GM23338 (cell line): ENCODE measurements around the gene HTRA2. TPM values are rescaled to one million over a fixed set of nuclear protein-coding genes. Genes with fewer than 3 reads are reported as not detected.

Experiments used
- ATAC-seq: fragments of 200-7000 bp; cut with Tn5 transposase; 3 replicates; pipeline ENCODE4 v1.9.1; 2020
- DNase-seq: peaks from one replicate; pipeline ENCODE4 v3.0.0-alpha.2; 2015; ENCODE audit warnings: low spot score
- H2AFZ ChIP-seq: fragments of 200-600 bp; sonication (generic); 2 replicates; pipeline ENCODE4 v1.8.0; 2016; ENCODE audit warnings: antibody characterized with exemption, mild to moderate bottlenecking, moderate library complexity
- H3F3A ChIP-seq: fragments of 200-600 bp; sonication (generic); replicated peaks from 2 replicates; pipeline ENCODE4 v1.8.0; 2017; ENCODE audit warnings: antibody characterized with exemption, mixed run types, low read depth
- H3K27ac ChIP-seq: fragments of 200-600 bp; sonication (generic); 2 replicates; pipeline ENCODE4 v1.6.1; 2016; ENCODE audit warnings: low read depth
- H3K27me3 ChIP-seq: fragments of 200-600 bp; sonication (generic); 2 replicates; pipeline ENCODE4 v1.8.0; 2016; ENCODE audit warnings: mild to moderate bottlenecking, mixed run types, moderate library complexity; ENCODE audit not compliant: insufficient read depth
- H3K36me3 ChIP-seq: fragments of 200-600 bp; sonication (generic); 2 replicates; pipeline ENCODE4 v1.8.0; 2016; ENCODE audit warnings: mild to moderate bottlenecking; ENCODE audit not compliant: insufficient read depth
- H3K4me1 ChIP-seq: fragments of 200-600 bp; sonication (generic); 2 replicates; pipeline ENCODE4 v1.8.0; 2016; ENCODE audit warnings: mild to moderate bottlenecking, moderate library complexity; ENCODE audit not compliant: insufficient read depth
- H3K4me2 ChIP-seq: fragments of 200-600 bp; sonication (generic); 2 replicates; pipeline ENCODE4 v1.7.1; 2017; ENCODE audit warnings: mixed run types
- H3K4me3 ChIP-seq: fragments of 200-600 bp; sonication (generic); 2 replicates; pipeline ENCODE4 v1.6.1; 2016; ENCODE audit warnings: mixed run types
- H3K79me2 ChIP-seq: fragments of 200-600 bp; sonication (generic); replicated peaks from 2 replicates; pipeline ENCODE4 v1.8.0; 2017; ENCODE audit warnings: mild to moderate bottlenecking; ENCODE audit not compliant: insufficient read depth
- H3K9me2 ChIP-seq: fragments of 200-600 bp; sonication (generic); 2 replicates; pipeline ENCODE4 v1.8.0; 2017; ENCODE audit not compliant: insufficient read depth
- H4K20me1 ChIP-seq: fragments of 200-600 bp; sonication (generic); replicated peaks from 2 replicates; pipeline ENCODE4 v1.8.0; 2017; ENCODE audit warnings: mild to moderate bottlenecking; ENCODE audit not compliant: insufficient read depth
- H3K27ac Mint-ChIP-seq: 2 replicates; pipeline ENCODE4 v1.8.0; 2020; ENCODE audit warnings: inconsistent platforms, mild to moderate bottlenecking, moderate library complexity, mixed read lengths
- H3K27me3 Mint-ChIP-seq: 3 replicates; pipeline ENCODE4 v1.8.0; 2022; ENCODE audit warnings: low read depth, mild to moderate bottlenecking, moderate library complexity, mixed read lengths, inconsistent platforms; ENCODE audit not compliant: insufficient read depth, poor library complexity
- H3K36me3 Mint-ChIP-seq: 3 replicates; pipeline ENCODE4 v1.8.0; 2021; ENCODE audit warnings: low read depth, mild to moderate bottlenecking, inconsistent platforms, moderate library complexity, mixed read lengths
- H3K4me1 Mint-ChIP-seq: 3 replicates; pipeline ENCODE4 v1.8.0; 2020; ENCODE audit warnings: mild to moderate bottlenecking, inconsistent platforms, mixed read lengths
- H3K4me3 Mint-ChIP-seq: 3 replicates; pipeline ENCODE4 v1.8.0; 2021; ENCODE audit warnings: moderate library complexity, mild to moderate bottlenecking, inconsistent platforms, mixed read lengths
- H3K9me3 Mint-ChIP-seq: 3 replicates; pipeline ENCODE4 v1.8.0; 2020; ENCODE audit warnings: moderate library complexity, mild to moderate bottlenecking, inconsistent platforms, mixed read lengths
- EZH2 ChIP-seq: fragments of 200-600 bp; sonication (generic); IDR thresholded peaks from one replicate; pipeline ENCODE4 v1.8.0; 2017; ENCODE audit warnings: antibody characterized with exemption, mild to moderate bottlenecking, low read depth; ENCODE audit not compliant: unreplicated experiment
- EZH2phosphoT487 ChIP-seq: fragments of 200-600 bp; sonication (generic); IDR thresholded peaks from one replicate; pipeline ENCODE4 v1.8.1; 2018; ENCODE audit warnings: antibody characterized with exemption; ENCODE audit not compliant: unreplicated experiment
- POLR2AphosphoS5 ChIP-seq: IDR thresholded peaks from 2 replicates; pipeline ENCODE4 v1.6.1; 2016; ENCODE audit warnings: antibody characterized with exemption, low read depth
- STAT1 ChIP-seq: IDR thresholded peaks from one replicate; pipeline ENCODE4 v1.6.1; 2016; ENCODE audit warnings: antibody characterized with exemption; ENCODE audit not compliant: unreplicated experiment
- polyA plus RNA-seq: library from polyadenylated mRNA; unstranded; fragments of >200 nt; fragmentation: Nextera tagmentation; extraction: Ambion mirVana; gene quantifications from 2 replicates; pipeline ENCODE4 v1.2.1, GENCODE V29; 2016
- total RNA-seq: library from RNA; depleted of rRNA; stranded (reverse); fragments of >200 nt; shearing (Covaris generic); gene quantifications from 2 replicates; pipeline ENCODE4 v1.2.3, GENCODE V29; 2014
- TF ChIP-seq, protein P1 (sequence below): fragments of 250-450 bp; sonication (Bioruptor Pico); IDR thresholded peaks from 2 replicates; pipeline ENCODE4 v1.5.0; 2020; ENCODE audit warnings: mild to moderate bottlenecking, moderate library complexity
- TF ChIP-seq, protein P2 (sequence below), 2 experiments: fragments of 200-600 bp in 1 of 2; sonication (generic) in 1 of 2; conservative IDR thresholded peaks; 2 replicates each; pipeline versions ENCODE4 v1.5.1 to v1.6.1; 2016 to 2017; ENCODE audit warnings: antibody characterized with exemption in 2 of 2, low read depth in 2 of 2, mild to moderate bottlenecking in 2 of 2, moderate library complexity in 1 of 2

The HTRA2 gene
- total and polyA plus RNA-seq, 2 experiments from 2014 or later, result 17.8 to 19.7 TPM

DNA sequence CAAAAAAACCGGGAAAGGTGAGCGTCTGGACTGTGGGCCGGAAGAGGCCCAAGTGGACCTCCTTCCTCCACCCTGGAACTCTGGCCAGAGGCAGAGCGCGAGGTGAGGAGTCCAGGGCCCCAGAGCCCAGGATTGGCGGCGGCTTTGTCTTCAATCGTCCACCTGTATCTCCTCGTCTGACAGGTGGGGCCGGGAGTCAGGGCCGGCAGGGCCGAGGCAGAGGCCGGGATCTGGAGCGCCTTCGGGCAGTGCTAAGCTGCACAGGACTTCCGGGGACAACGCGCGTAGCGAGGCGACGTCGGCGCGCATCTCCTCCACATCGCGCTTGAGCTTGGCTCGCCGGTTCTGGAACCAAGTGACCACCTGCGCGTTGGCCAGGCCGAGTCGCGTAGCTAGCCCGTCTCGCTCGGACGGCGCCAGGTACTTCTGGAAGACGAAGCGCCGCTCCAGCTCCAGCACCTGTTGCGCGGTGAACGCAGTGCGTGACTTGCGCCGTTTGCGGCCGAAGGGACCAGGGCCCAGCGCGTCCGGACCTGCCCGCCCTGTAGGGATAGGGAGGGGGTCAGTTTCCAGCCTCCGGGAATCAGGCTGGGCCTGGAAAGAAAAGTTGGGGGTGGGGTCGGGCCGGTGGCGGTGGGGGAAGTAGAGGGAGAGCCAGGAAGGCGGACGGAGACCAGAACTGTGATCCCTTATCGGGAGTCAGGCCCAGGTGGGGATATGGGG, 31.8 kb upstream of the HTRA2 start:
- ATAC-seq, result peak; percentile 23
- H2AFZ ChIP-seq, result peak overlapping the region; percentile 98
- TF ChIP-seq, protein P1, sequence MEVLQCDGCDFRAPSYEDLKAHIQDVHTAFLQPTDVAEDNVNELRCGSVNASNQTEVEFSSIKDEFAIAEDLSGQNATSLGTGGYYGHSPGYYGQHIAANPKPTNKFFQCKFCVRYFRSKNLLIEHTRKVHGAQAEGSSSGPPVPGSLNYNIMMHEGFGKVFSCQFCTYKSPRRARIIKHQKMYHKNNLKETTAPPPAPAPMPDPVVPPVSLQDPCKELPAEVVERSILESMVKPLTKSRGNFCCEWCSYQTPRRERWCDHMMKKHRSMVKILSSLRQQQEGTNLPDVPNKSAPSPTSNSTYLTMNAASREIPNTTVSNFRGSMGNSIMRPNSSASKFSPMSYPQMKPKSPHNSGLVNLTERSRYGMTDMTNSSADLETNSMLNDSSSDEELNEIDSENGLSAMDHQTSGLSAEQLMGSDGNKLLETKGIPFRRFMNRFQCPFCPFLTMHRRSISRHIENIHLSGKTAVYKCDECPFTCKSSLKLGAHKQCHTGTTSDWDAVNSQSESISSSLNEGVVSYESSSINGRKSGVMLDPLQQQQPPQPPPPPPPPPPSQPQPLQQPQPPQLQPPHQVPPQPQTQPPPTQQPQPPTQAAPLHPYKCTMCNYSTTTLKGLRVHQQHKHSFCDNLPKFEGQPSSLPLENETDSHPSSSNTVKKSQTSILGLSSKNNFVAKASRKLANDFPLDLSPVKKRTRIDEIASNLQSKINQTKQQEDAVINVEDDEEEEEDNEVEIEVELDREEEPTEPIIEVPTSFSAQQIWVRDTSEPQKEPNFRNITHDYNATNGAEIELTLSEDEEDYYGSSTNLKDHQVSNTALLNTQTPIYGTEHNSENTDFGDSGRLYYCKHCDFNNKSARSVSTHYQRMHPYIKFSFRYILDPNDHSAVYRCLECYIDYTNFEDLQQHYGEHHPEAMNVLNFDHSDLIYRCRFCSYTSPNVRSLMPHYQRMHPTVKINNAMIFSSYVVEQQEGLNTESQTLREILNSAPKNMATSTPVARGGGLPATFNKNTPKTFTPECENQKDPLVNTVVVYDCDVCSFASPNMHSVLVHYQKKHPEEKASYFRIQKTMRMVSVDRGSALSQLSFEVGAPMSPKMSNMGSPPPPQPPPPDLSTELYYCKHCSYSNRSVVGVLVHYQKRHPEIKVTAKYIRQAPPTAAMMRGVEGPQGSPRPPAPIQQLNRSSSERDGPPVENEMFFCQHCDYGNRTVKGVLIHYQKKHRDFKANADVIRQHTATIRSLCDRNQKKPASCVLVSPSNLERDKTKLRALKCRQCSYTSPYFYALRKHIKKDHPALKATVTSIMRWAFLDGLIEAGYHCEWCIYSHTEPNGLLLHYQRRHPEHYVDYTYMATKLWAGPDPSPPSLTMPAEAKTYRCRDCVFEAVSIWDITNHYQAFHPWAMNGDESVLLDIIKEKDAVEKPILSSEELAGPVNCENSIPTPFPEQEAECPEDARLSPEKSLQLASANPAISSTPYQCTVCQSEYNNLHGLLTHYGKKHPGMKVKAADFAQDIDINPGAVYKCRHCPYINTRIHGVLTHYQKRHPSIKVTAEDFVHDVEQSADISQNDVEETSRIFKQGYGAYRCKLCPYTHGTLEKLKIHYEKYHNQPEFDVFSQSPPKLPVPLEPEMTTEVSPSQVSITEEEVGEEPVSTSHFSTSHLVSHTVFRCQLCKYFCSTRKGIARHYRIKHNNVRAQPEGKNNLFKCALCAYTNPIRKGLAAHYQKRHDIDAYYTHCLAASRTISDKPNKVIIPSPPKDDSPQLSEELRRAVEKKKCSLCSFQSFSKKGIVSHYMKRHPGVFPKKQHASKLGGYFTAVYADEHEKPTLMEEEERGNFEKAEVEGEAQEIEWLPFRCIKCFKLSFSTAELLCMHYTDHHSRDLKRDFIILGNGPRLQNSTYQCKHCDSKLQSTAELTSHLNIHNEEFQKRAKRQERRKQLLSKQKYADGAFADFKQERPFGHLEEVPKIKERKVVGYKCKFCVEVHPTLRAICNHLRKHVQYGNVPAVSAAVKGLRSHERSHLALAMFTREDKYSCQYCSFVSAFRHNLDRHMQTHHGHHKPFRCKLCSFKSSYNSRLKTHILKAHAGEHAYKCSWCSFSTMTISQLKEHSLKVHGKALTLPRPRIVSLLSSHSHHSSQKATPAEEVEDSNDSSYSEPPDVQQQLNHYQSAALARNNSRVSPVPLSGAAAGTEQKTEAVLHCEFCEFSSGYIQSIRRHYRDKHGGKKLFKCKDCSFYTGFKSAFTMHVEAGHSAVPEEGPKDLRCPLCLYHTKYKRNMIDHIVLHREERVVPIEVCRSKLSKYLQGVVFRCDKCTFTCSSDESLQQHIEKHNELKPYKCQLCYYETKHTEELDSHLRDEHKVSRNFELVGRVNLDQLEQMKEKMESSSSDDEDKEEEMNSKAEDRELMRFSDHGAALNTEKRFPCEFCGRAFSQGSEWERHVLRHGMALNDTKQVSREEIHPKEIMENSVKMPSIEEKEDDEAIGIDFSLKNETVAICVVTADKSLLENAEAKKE (CRISPR knock-in tag), result no peak
- peak; percentile 73 for TF ChIP-seq EZH2
- TF ChIP-seq EZH2phosphoT487, result peak; percentile 71
- TF ChIP-seq, protein P2, sequence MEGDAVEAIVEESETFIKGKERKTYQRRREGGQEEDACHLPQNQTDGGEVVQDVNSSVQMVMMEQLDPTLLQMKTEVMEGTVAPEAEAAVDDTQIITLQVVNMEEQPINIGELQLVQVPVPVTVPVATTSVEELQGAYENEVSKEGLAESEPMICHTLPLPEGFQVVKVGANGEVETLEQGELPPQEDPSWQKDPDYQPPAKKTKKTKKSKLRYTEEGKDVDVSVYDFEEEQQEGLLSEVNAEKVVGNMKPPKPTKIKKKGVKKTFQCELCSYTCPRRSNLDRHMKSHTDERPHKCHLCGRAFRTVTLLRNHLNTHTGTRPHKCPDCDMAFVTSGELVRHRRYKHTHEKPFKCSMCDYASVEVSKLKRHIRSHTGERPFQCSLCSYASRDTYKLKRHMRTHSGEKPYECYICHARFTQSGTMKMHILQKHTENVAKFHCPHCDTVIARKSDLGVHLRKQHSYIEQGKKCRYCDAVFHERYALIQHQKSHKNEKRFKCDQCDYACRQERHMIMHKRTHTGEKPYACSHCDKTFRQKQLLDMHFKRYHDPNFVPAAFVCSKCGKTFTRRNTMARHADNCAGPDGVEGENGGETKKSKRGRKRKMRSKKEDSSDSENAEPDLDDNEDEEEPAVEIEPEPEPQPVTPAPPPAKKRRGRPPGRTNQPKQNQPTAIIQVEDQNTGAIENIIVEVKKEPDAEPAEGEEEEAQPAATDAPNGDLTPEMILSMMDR (conservative IDR thresholded peaks at IDR 0.05; ENCODE audit: low read depth in 2 of 2), result no peak
- TF ChIP-seq STAT1, result no peak
- TF ChIP-seq POLR2AphosphoS5, result peak; percentile 36; the same call in 1 of the 2 replicates

More for the DNA sequence above, 31.8 kb upstream of the HTRA2 start:
- Mint-ChIP-seq H3K27me3 (peaks cover 79% of the 10 kb centered on the region), H3K36me3 (peaks cover 13% of the 10 kb centered on the region), H3K27ac (no peak overlapping the region), H3K9me3 (no peaks in the 10 kb centered on the region), H3K4me1 (peaks cover 42% of the 10 kb centered on the region), H3K4me3 (peak overlapping the region; percentile 77)
- DNase-seq, result peak; percentile 72
- Histone ChIP-seq H3K4me3 (peak overlapping the region; percentile 69), H3K27ac (no peak overlapping the region), H4K20me1 (peaks cover 8% of the 10 kb centered on the region; the same call in 1 of the 2 replicates), H3K27me3 (peaks cover 90% of the 10 kb centered on the region), H3F3A (peaks cover 39% of the 10 kb centered on the region), H3K79me2 (no peaks in the 10 kb centered on the region), H3K36me3 (no peaks in the 10 kb centered on the region), H3K4me1 (peaks cover 42% of the 10 kb centered on the region), H3K4me2 (peak overlapping the region; percentile 95), H3K9me2 (no peaks in the 10 kb centered on the region)
